Stimulated activated CD4-positive, alpha-beta T cell treated with anti-CD3 and anti-CD28 coated beads, Interleukin-15, amount 100 ng/mL, for 1 hour (primary cell): ENCODE measurements around the gene BRD4.
"Not testable (repeated sequence)": the region's sequence is repeated elsewhere in the genome, so short reads cannot be mapped to it uniquely, and the experiment has no call there.

Source experiments
- DNase-seq, 2 donors: peaks; one replicate each; pipeline ENCODE4 v3.0.0-alpha.2; 2020; ENCODE audit warnings: low read depth in 1 of 2, low spot score in 1 of 2

Gene BRD4

DNA sequence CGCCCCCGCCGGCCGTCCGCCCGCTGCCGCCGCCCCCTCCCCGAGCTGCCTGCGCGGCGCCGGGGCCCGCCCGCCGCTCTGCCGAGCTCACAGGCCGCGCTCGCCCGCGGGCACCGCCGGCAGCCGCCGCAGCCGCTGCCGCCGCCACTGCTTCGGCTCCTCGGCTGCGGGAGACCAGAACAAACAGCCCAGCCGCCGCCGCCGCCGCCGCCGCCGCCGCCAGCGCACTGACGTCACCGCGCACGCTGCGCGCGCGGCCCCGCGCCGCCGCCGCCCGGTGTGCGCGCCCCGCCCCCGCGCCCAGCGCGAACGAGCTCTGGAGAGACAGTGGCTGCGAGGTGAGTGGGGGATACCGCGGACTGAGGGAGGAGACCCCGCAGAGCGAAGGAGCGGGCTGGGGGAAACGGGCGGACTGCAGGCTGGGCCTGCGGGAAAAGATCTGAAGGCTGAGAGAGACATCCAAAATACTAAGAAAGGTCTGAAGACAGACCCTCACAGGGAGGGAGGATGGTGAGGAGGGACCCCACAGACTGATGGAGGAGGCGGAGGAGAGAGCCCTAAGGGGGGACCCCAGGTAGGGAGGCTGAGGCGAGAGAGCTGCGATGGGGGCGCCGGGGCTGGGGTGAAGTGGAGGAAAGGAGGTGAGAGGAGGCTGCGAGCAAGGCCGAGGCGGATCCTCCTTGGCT is at the start of gene BRD4:
Gene BRD4, minus strand, starts transcription at position 229 of the 686 bp plus-strand sequence. CDS start 59,440 bp downstream, outside the sequence.
- peak; percentile 59 to 77 for DNase-seq

DNA sequence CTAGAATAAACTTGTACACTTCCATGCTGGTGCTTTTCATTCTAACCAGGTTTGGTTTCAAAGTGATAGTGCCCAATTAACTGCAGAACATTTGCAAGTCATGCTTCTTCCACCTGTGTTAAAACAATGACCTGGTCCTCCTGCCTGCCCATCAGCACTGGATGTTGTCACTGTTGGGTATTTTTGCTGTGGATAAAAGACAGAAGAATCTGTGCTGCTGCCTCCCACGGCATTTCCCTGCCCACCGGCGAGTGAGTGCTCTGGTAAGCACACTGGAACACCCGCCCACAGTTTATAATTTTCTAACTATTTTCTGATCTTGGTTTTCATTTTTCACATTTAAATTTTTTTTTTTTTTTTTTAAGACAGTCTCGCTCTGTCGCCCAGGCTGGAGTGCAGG is 49.5 kb upstream of the BRD4 start:
- DNase-seq, result no peak

GRCh38 chr19:15381429-15381828 is 49.1 kb upstream of the BRD4 start:
- no peak for DNase-seq

- DNase-seq, result no peak
Observed at GRCh38 chr19:15379999-15380647, 47.8 kb upstream of the BRD4 start.

- DNase-seq, result peak; percentile 96 to 97
Observed at GRCh38 chr19:15379083-15379998, 47.0 kb upstream of the BRD4 start, which contains the start of gene AKAP8. TSS of gene AKAP8 (minus strand) at chr19:15379787. CDS start at chr19:15379731, 56 bp downstream.

- peak in 1 of 2 donors; percentile 26 for DNase-seq
Observed at GRCh38 chr19:15378534-15379082, 46.3 kb upstream of the BRD4 start.

DNA sequence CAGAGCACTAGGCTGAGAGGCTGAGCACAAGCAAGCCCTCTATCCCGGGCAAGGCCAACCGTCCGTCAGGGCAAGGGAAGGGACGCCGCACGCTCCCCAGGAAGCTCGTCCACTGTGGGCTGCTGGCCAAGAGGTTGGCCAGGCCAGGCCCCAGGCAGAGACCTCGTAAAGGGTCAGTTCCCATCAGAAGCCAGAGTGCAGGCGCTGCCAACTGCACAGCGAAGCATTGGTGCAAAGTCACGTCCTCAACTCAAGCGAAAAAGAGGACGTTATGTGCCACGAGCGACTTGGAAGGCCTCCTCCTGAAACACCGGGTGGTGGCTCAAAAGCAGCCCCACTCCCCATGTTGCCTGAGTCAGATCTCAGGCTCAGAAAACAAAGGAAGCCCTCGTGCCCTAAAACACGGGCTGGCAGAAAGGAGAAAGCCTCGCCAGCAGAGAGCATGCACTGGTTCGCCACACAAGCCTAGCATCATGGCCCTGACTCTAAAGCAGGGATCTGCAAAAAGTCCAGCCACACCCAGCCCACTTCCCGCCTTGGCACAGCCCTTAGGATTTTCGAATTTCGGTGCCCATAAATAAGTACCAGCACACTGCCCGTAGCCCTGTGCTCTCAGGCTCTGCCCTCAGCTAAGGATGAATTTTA is 42.6 kb upstream of the BRD4 start:
- DNase-seq, result no peak

GRCh38 chr19:15374105-15374651 is 41.8 kb upstream of the BRD4 start:
- DNase-seq, result no peak

DNA sequence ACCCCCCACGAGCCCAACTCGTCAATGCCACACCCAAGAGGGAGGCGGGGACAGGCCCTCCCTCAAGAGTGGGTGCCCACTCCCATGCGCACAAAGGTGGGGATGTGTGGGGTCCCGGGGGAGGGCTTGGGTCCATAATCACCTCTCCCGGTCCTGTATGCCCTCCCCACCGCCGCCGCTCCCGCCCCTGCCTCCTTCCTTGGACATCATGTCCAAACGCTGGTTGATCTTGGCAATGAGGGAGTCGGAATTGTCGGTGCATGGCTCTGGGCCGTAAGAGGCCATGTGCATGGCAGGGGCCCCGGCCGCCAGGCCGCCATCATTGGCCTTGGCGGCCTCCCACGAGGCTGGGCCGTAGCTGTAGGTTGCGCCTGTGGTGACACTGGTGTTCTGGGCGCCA is 41.3 kb upstream of the BRD4 start:
- DNase-seq, result no peak

GRCh38 chr19:15372891-15373301 is 40.6 kb upstream of the BRD4 start:
- no peak for DNase-seq

- no peak for DNase-seq
Observed at GRCh38 chr19:15372470-15372869, 40.1 kb upstream of the BRD4 start.

GRCh38 chr19:15371786-15372380 is 39.5 kb upstream of the BRD4 start:
- DNase-seq, result no peak

DNA sequence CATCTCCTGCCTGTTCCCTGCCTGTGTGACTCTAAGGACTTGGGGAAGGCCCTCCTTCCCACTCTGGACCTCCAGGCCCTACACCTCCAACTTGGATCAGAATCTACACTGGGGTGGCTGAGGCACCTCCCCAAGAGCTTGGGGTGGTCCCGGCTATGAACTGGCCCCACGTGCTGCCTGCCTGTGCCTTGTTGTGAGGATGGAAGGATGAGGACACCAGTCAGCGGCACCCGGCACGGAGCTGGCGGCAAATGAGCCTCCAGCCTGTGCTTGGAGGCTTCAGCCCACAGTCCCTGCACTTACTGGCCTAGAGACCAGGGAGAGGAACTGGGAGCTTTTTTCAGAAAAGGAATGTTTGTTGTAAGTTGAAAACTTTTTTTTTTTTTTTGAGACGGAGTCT is 38.8 kb upstream of the BRD4 start:
- DNase-seq, result no peak

DNA sequence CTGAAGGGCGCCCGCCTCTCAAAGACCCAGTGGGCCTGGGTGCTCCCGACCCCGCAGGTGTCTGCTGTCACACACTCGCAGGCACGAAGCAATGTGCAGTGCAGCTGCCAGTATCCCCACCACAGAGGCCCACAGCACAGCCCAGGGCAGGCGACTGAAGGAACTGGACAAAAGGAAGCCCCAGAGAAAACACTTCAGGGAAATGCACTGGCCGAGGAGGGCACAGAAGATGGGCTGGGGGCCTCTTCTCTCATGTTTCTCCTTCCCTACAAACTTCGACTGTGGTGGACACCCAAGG is 37.2 kb upstream of the BRD4 start:
- DNase-seq, result no peak

DNA sequence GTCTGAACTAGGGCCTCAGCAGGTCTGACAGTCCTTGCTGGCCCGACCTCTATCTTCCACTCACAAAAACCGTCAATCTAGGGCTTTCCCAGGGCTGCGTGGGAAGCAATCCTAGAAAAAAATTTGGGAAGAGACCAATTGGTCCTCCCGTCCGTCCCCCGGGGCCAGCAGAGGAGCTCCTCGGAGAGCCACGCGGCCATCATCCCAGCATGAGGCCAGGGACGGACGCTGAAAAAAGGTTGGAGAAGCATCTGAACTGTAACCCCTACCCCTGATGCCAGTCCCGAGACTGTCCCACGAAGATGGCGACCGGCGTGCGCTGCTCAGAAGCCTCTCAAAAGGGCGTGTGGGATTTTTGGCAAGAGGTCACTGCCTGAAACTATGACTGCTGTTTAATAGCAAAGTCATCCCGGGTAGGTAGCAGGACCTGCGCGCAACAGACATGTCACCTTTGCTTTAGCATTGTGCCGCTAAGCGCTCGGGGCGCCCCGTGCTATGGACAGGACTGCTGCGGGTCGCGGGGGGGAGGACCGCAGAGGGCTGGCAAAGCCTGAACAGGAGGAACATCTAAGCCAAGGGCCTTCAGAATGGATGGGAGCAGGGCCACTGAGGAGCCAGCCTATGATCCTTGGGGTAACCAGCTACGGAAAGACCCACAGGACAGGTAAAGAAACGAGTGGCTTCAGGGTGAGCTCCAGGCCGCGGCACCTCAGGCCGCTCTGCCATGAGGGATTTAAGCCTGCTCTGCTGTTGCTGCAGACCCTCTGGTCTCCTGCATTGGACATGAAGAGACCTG is 36.7 kb upstream of the BRD4 start:
- no peak for DNase-seq

DNA sequence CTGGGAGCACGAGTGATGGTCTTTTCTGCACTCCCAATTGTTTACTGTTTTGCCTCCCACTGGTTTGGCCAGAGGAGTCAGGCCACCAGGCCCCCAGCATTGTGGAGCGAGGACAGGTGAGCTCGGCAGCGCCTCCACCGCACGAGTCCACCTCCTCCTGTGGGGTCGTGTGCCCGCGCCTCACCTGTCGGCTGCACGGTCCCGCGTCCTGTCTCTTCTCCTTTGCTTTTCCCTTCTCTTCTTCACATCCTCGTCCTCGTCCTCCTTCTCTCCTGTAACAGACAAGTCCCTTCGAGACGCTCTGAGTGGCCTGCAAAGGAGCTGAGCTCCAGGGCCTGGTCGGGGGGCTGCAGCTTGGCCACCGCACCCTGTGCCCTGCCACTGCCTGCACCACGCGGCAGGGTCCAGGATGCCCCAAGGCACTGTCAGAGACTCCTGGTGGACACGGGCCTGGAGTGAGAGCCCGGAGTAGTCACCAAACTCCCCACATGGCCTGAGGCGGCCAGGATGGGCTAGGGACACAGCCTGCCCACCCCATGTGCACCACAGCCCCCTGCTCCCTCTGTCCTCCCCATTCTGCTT is 35.8 kb upstream of the BRD4 start:
- DNase-seq, result no peak

GRCh38 chr19:15367439-15367838 is 35.1 kb upstream of the BRD4 start:
- no peak for DNase-seq

GRCh38 chr19:15365264-15365663 is 32.9 kb upstream of the BRD4 start:
- DNase-seq, result no peak

DNA sequence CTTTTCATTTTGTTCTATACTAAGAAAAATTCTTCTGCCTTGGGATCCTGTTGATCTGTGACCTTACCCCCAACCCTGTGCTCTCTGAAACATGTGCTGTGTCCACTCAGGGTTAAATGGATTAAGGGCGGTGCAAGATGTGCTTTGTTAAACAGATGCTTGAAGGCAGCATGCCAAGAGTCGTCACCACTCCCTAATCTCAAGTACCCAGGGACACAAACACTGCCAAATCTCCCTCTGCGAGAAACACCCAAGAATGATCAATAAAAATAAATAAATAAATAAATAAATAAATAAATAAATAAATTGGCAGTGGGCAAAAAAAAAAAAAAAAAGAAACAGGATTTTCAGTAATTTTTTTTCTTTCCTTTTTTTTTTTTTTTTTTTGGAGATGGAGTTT is 31.5 kb upstream of the BRD4 start:
- not testable (repeated sequence) for DNase-seq
